Sigmoid colon (tissue), 7 donors: ENCODE results near the gene ADAD2. TPM values are rescaled to one million over a fixed set of nuclear protein-coding genes. Genes with fewer than 3 reads are reported as not detected.

Experiments used
- DNase-seq: peaks from one replicate; pipeline ENCODE4 v3.0.0-alpha.2; 2019
- H3K27ac ChIP-seq, 4 donors: fragments of 200-600 bp; sonication (generic); one replicate each; pipeline ENCODE4 v1.5.1; 2016 to 2019; ENCODE audit warnings: mild to moderate bottlenecking in 1 of 4
- H3K27me3 ChIP-seq, 3 donors: fragments of 200-600 bp; sonication (generic); one replicate each; pipeline ENCODE4 v1.5.1; 2019; ENCODE audit warnings: mild to moderate bottlenecking in 1 of 3
- H3K36me3 ChIP-seq, 4 donors: fragments of 200-600 bp; sonication (generic); one replicate each; pipeline ENCODE4 v1.5.1; 2016 to 2019
- H3K4me1 ChIP-seq, 4 donors: fragments of 200-600 bp; sonication (generic); one replicate each; pipeline ENCODE4 v1.5.1; 2017 to 2019
- H3K4me3 ChIP-seq, 4 donors: fragments of 200-600 bp; sonication (generic); one replicate each; pipeline ENCODE4 v1.5.1; 2017 to 2019; ENCODE audit warnings: mild to moderate bottlenecking in 2 of 4, moderate library complexity in 1 of 4
- H3K9me3 ChIP-seq, 4 donors: fragments of 200-600 bp in 3 of 4; sonication (generic) in 3 of 4; one replicate each; pipeline versions ENCODE4 v1.5.1 to v1.6.1; 2013 to 2019
- CTCF ChIP-seq, 4 experiments: fragments of 450-650 bp in 3 of 4; fragments of 200-600 bp in 1 of 4; IDR thresholded peaks; one replicate each; pipeline ENCODE4 v1.5.1; 2016 to 2019; ENCODE audit warnings: antibody characterized with exemption in 4 of 4, mild to moderate bottlenecking in 3 of 4, moderate library complexity in 2 of 4
- EP300 ChIP-seq, 4 donors: sonication (generic); formaldehyde crosslinking; IDR thresholded peaks; one replicate each; pipeline ENCODE4 v1.6.1; 2017; ENCODE audit warnings: antibody characterized with exemption in 4 of 4
- POLR2A ChIP-seq, 2 donors: fragments of 450-650 bp; IDR thresholded peaks; one replicate each; pipeline ENCODE4 v1.6.1; 2016; ENCODE audit warnings: antibody characterized with exemption in 2 of 2, mild to moderate bottlenecking in 2 of 2, moderate library complexity in 2 of 2
- POLR2AphosphoS5 ChIP-seq, 4 donors: sonication (generic); formaldehyde crosslinking; IDR thresholded peaks; one replicate each; pipeline ENCODE4 v1.6.1; 2017; ENCODE audit warnings: antibody characterized with exemption in 4 of 4
- WGBS, 2 donors: extraction: QIAGEN DNeasy Blood & Tissue Kit; methylation state at CpG; one replicate each; pipeline ENCODE4 v1.1.7; 2013; 5-methylcytosine and 5-hydroxymethylcytosine counted together
- intact Hi-C: fragments of 100-400 bp; cut with DNase I; formaldehyde crosslinking; loops from one replicate; pipeline ENCODE4 v1.15.1; 2023
- polyA plus RNA-seq, 3 donors: library from polyadenylated mRNA; stranded (reverse); fragments of 200-250 nt; gene quantifications; one replicate each; pipeline ENCODE4 v1.2.3, GENCODE V29; 2013
- total RNA-seq, 4 donors: library from RNA; depleted of rRNA; stranded (reverse); fragments of >200 nt; gene quantifications; one replicate each; pipeline ENCODE4 v1.1.0, GENCODE V29; 2016
- donor health status: healthy with polysubstance abuse.
- donor health status: Bipolar disorder and iron deficiency.
- donor health status: healthy.

ADAD2 gene
- total and polyA plus RNA-seq, 7 donors: 0.29 to 0.83 (median 0.36) TPM; not detected in 4

- no peak for DNase-seq
- no peak overlapping the region for H3K27ac ChIP-seq
- TF ChIP-seq POLR2AphosphoS5 (IDR thresholded peaks at IDR 0.05) (no peak), CTCF (IDR thresholded peaks at IDR 0.05) (no peak), POLR2A (IDR thresholded peaks at IDR 0.05) (no peak), EP300 (IDR thresholded peaks at IDR 0.05) (no peak)
- H3K36me3 ChIP-seq: no peaks in the 10 kb centered on the region
- WGBS, 2 donors: 60 to 77% methylated on average over 5 of the region's 5 CpGs
- H3K4me3 ChIP-seq: no peak overlapping the region
- peaks cover 0 to 15% (median 0%) of the 10 kb centered on the region in 3 donors for H3K27me3 ChIP-seq
- no peaks in the 10 kb centered on the region for H3K4me1 ChIP-seq
- H3K9me3 ChIP-seq: no peaks in the 10 kb centered on the region
- intact Hi-C loops: no loop called here
Observed at GRCh38 chr16:84156342-84156784, 34.6 kb upstream of the ADAD2 start.

DNA sequence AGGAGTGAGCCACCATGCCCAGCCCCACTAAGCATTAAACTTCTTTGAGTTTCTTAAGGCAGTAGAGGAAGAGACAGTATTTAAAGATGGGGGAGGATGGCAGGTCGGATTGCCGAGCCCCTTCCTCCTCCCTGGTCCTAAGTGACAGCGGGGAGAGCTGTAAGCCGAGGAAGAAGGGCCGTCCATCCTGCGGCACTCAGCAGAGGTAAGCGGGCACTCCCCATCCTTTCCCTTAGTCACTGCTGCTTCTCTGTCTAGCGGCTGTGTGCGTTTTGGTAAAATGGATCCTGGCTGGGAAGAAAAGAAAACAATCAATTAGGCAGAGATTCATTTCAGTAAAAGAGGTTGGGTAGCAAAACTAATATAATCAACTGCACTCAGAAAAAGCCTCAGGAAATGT lies 31.9 kb upstream of the ADAD2 start:
- intact Hi-C loops: no loop called here
- no peaks in the 10 kb centered on the region for H3K36me3 ChIP-seq
- no peaks in the 10 kb centered on the region for H3K4me1 ChIP-seq
- H3K27ac ChIP-seq: no peak overlapping the region
- 29 to 41% methylated on average over 9 of the region's 9 CpGs for WGBS, 2 donors
- H3K27me3 ChIP-seq: peaks cover 0 to 17% (median 0%) of the 10 kb centered on the region in 3 donors
- H3K9me3 ChIP-seq: no peaks in the 10 kb centered on the region
- TF ChIP-seq POLR2A (IDR thresholded peaks at IDR 0.05) (no peak), EP300 (IDR thresholded peaks at IDR 0.05) (no peak), POLR2AphosphoS5 (IDR thresholded peaks at IDR 0.05) (no peak)
- no peak overlapping the region for H3K4me3 ChIP-seq
- no peak for DNase-seq

GRCh38 chr16:84159800-84160199 lies 31.2 kb upstream of the ADAD2 start:
- H3K9me3 ChIP-seq: no peaks in the 10 kb centered on the region
- intact Hi-C loops: no loop called here
- WGBS, 2 donors: 54 to 74% methylated on average over 1 of the region's 1 CpG
- no peak overlapping the region for H3K4me3 ChIP-seq
- TF ChIP-seq CTCF (IDR thresholded peaks at IDR 0.05): no peak
- TF ChIP-seq POLR2A (IDR thresholded peaks at IDR 0.05): no peak
- TF ChIP-seq EP300 (IDR thresholded peaks at IDR 0.05): no peak
- TF ChIP-seq POLR2AphosphoS5 (IDR thresholded peaks at IDR 0.05): no peak
- no peak for DNase-seq
- no peaks in the 10 kb centered on the region for H3K4me1 ChIP-seq
- H3K27me3 ChIP-seq: peaks cover 0 to 17% (median 0%) of the 10 kb centered on the region in 3 donors
- no peaks in the 10 kb centered on the region for H3K36me3 ChIP-seq
- no peak overlapping the region for H3K27ac ChIP-seq

- 84 to 86% methylated on average over 10 of the region's 10 CpGs for WGBS, 2 donors
- TF ChIP-seq CTCF (IDR thresholded peaks at IDR 0.05) (no peak), POLR2A (IDR thresholded peaks at IDR 0.05) (no peak), POLR2AphosphoS5 (IDR thresholded peaks at IDR 0.05) (no peak), EP300 (IDR thresholded peaks at IDR 0.05) (no peak)
- H3K4me1 ChIP-seq: no peaks in the 10 kb centered on the region
- no peaks in the 10 kb centered on the region for H3K9me3 ChIP-seq
- DNase-seq: no peak
- peaks cover 0 to 17% (median 0%) of the 10 kb centered on the region in 3 donors for H3K27me3 ChIP-seq
- intact Hi-C loops: no loop called here
- H3K36me3 ChIP-seq: no peaks in the 10 kb centered on the region
- H3K4me3 ChIP-seq: no peak overlapping the region
- no peak overlapping the region for H3K27ac ChIP-seq
Observed at GRCh38 chr16:84161037-84161436, 29.9 kb upstream of the ADAD2 start.

DNA sequence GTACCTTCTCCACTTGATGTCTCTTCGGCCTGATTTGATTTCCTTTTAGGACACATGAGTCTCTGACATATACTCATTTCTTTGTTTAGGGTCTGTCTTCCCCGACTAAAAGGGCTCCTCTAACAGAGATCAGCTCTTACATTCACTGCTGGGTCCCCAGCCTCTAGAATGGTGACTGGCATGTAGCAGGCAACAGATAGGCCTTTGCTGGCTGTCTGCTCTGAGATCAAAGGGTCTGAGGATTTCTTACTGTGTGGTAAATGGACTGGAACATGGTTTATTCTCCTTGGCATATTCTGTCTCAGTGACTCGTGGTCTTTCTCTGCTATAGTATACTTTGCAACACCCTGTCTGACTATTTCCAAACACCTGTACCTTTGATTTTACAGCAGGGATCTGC lies 29.2 kb upstream of the ADAD2 start:
- no peaks in the 10 kb centered on the region for H3K36me3 ChIP-seq
- H3K9me3 ChIP-seq: no peaks in the 10 kb centered on the region
- TF ChIP-seq POLR2A (IDR thresholded peaks at IDR 0.05) (no peak), EP300 (IDR thresholded peaks at IDR 0.05) (no peak), POLR2AphosphoS5 (IDR thresholded peaks at IDR 0.05) (no peak), CTCF (IDR thresholded peaks at IDR 0.05) (no peak)
- peaks cover 0 to 20% (median 0%) of the 10 kb centered on the region in 3 donors for H3K27me3 ChIP-seq
- DNase-seq: no peak
- WGBS, 2 donors: 49 to 63% methylated on average over 3 of the region's 3 CpGs
- H3K27ac ChIP-seq: no peak overlapping the region
- H3K4me3 ChIP-seq: no peak overlapping the region
- H3K4me1 ChIP-seq: no peaks in the 10 kb centered on the region
- intact Hi-C loops: no loop called here
